HepG2 (cell line): ENCODE data around the gene HSPA13. TPM values are rescaled to one million over a fixed set of nuclear protein-coding genes. Genes with fewer than 3 reads are reported as not detected.
A peak's percentile ranks its signal among the peaks of the same experiment; 100 is the strongest.

Source experiments
- BORCS8-MEF2B ChIP-seq: sonication (generic); formaldehyde crosslinking; IDR thresholded peaks from 2 replicates; pipeline ENCODE4 v1.8.0; 2022; ENCODE audit warnings: mild to moderate bottlenecking, missing genetic modification reagents
- CBX2 ChIP-seq, 2 experiments: fragments of 200-600 bp in 1 of 2; sonication (generic); formaldehyde crosslinking in 1 of 2; IDR thresholded peaks; 2 replicates each; pipeline versions ENCODE4 v1.7.0 to v1.8.1; 2018 to 2022; ENCODE audit warnings: low read depth in 2 of 2, low read length in 1 of 2, mild to moderate bottlenecking in 1 of 2, missing genetic modification reagents in 1 of 2
- FIP1L1 ChIP-seq: fragments of 200-400 bp; formaldehyde crosslinking; IDR thresholded peaks from 2 replicates; pipeline ENCODE4 v1.6.1; 2018; ENCODE audit warnings: low read depth, mild to moderate bottlenecking, low read length, moderate library complexity, borderline replicate concordance; ENCODE audit not compliant: insufficient read depth
- HIVEP1 ChIP-seq: sonication (generic); formaldehyde crosslinking; IDR thresholded peaks from 2 replicates; pipeline ENCODE4 v1.4.0; 2020; ENCODE audit warnings: mild to moderate bottlenecking, missing genetic modification reagents
- HNRNPH1 ChIP-seq: fragments of 200-400 bp; formaldehyde crosslinking; optimal IDR thresholded peaks from 2 replicates; pipeline ENCODE3; 2017; ENCODE audit warnings: mild to moderate bottlenecking, low read depth, low read length
- MTF1 ChIP-seq: sonication (generic); formaldehyde crosslinking; IDR thresholded peaks from 2 replicates; pipeline ENCODE4 v1.5.0; 2020; ENCODE audit warnings: missing genetic modification reagents
- PHB2 ChIP-seq: fragments of 450-650 bp; IDR thresholded peaks from 2 replicates; pipeline ENCODE4 v1.6.1; 2018; ENCODE audit not compliant: partially characterized antibody
- REPIN1 ChIP-seq: sonication (generic); formaldehyde crosslinking; IDR thresholded peaks from 2 replicates; pipeline ENCODE4 v1.8.0; 2022; ENCODE audit warnings: missing genetic modification reagents, low read depth, mild to moderate bottlenecking, borderline replicate concordance
- TAF1 ChIP-seq: sonication (generic); formaldehyde crosslinking; IDR thresholded peaks from 2 replicates; pipeline ENCODE4 v1.4.0; 2020; ENCODE audit warnings: missing genetic modification reagents
- ZBTB49 ChIP-seq: sonication (generic); formaldehyde crosslinking; IDR thresholded peaks from 2 replicates; pipeline ENCODE4 v1.4.0; 2020; ENCODE audit warnings: missing genetic modification reagents, borderline replicate concordance
- ZNF12 ChIP-seq: sonication (generic); formaldehyde crosslinking; IDR thresholded peaks from 2 replicates; pipeline ENCODE4 v1.5.0; 2020; ENCODE audit warnings: missing genetic modification reagents
- ZNF30 ChIP-seq: sonication (generic); formaldehyde crosslinking; IDR thresholded peaks from 2 replicates; pipeline ENCODE4 v1.5.0; 2020; ENCODE audit warnings: mild to moderate bottlenecking, missing genetic modification reagents
- ZNF34 ChIP-seq: sonication (generic); formaldehyde crosslinking; IDR thresholded peaks from 2 replicates; pipeline ENCODE4 v1.4.0; 2020; ENCODE audit warnings: mild to moderate bottlenecking, missing genetic modification reagents, borderline replicate concordance
- ZNF382 ChIP-seq: sonication (generic); formaldehyde crosslinking; IDR thresholded peaks from 2 replicates; pipeline ENCODE4 v1.5.0; 2020; ENCODE audit warnings: missing genetic modification reagents, mild to moderate bottlenecking, borderline replicate concordance
- ZNF383 ChIP-seq: sonication (generic); formaldehyde crosslinking; IDR thresholded peaks from 2 replicates; pipeline ENCODE4 v1.4.0; 2020; ENCODE audit warnings: missing genetic modification reagents, mild to moderate bottlenecking, borderline replicate concordance
- ZNF468 ChIP-seq: sonication (generic); formaldehyde crosslinking; IDR thresholded peaks from 2 replicates; pipeline ENCODE4 v1.8.0; 2022; ENCODE audit warnings: mild to moderate bottlenecking, moderate library complexity, missing genetic modification reagents
- ZNF501 ChIP-seq: sonication (generic); formaldehyde crosslinking; IDR thresholded peaks from 2 replicates; pipeline ENCODE4 v1.5.1; 2020; ENCODE audit warnings: mild to moderate bottlenecking, moderate library complexity, missing genetic modification reagents
- ZNF577 ChIP-seq: sonication (generic); formaldehyde crosslinking; IDR thresholded peaks from 2 replicates; pipeline ENCODE4 v1.4.0; 2020; ENCODE audit warnings: mild to moderate bottlenecking, low read depth, missing genetic modification reagents, borderline replicate concordance
- ZNF720 ChIP-seq: sonication (generic); formaldehyde crosslinking; IDR thresholded peaks from 2 replicates; pipeline ENCODE4 v1.4.0; 2020; ENCODE audit warnings: missing genetic modification reagents
- ZNF83 ChIP-seq: sonication (generic); formaldehyde crosslinking; IDR thresholded peaks from 2 replicates; pipeline ENCODE4 v1.4.0; 2020; ENCODE audit warnings: missing genetic modification reagents, mild to moderate bottlenecking, borderline replicate concordance
- polyA plus RNA-seq, 8 experiments: library from polyadenylated mRNA; depleted of rRNA in 3 of 8; stranded (reverse) in 7 of 8; unstranded in 1 of 8; fragments of >200 nt; fragmentation: Illumina TruSeq in 4 of 8; extraction: Trizol in 4 of 8; gene quantifications; 2 replicates each; pipeline versions ENCODE4 v1.2.1 to v1.2.3, GENCODE V29; 2011 to 2016; ENCODE audit warnings: low read depth in 4 of 8, missing spikeins in 1 of 8, mixed read lengths in 1 of 8; ENCODE audit not compliant: insufficient read depth in 1 of 8
- total RNA-seq, 5 experiments: library from RNA; depleted of rRNA; stranded (reverse); fragments of >200 nt; fragmentation: Illumina TruSeq; extraction: Trizol; gene quantifications; 2 replicates each; pipeline ENCODE4 v1.2.3, GENCODE V29; 2016; ENCODE audit warnings: low read depth in 1 of 5
- TF ChIP-seq, protein P1 (sequence below): sonication (generic); formaldehyde crosslinking; IDR thresholded peaks from 2 replicates; pipeline ENCODE4 v1.4.0; 2020; ENCODE audit warnings: missing genetic modification reagents
- TF ChIP-seq, protein P2 (sequence below): sonication (generic); formaldehyde crosslinking; conservative IDR thresholded peaks from 2 replicates; pipeline ENCODE4 v1.8.0; 2022; ENCODE audit warnings: missing genetic modification reagents
- TF ChIP-seq, protein P3 (sequence below): sonication (generic); formaldehyde crosslinking; IDR thresholded peaks from 2 replicates; pipeline ENCODE4 v1.5.0; 2020; ENCODE audit warnings: mild to moderate bottlenecking, missing genetic modification reagents, moderate library complexity

Gene HSPA13
- total and polyA plus RNA-seq, 2 of the 13 experiments (the other 11 are each of a cell fraction or from before 2014, with no cell fraction given): 21.2 to 28.4 TPM

- TF ChIP-seq, protein P1, sequence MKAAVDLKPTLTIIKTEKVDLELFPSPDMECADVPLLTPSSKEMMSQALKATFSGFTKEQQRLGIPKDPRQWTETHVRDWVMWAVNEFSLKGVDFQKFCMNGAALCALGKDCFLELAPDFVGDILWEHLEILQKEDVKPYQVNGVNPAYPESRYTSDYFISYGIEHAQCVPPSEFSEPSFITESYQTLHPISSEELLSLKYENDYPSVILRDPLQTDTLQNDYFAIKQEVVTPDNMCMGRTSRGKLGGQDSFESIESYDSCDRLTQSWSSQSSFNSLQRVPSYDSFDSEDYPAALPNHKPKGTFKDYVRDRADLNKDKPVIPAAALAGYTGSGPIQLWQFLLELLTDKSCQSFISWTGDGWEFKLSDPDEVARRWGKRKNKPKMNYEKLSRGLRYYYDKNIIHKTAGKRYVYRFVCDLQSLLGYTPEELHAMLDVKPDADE (CRISPR knock-in tag): no peak
- TF ChIP-seq PHB2: no peak
- no peak for TF ChIP-seq ZBTB49 (CRISPR knock-in tag)
- TF ChIP-seq TAF1: peak; percentile 64
- TF ChIP-seq CBX2 (IDR thresholded peaks at IDR 0.05; ENCODE audit: low read depth, low read length): no peak
- TF ChIP-seq CBX2 (CRISPR knock-in tag; IDR thresholded peaks at IDR 0.05; ENCODE audit: low read depth): no peak
- TF ChIP-seq ZNF468 (CRISPR knock-in tag): no peak
- no peak for TF ChIP-seq ZNF383 (CRISPR knock-in tag)
- TF ChIP-seq, protein P2, sequence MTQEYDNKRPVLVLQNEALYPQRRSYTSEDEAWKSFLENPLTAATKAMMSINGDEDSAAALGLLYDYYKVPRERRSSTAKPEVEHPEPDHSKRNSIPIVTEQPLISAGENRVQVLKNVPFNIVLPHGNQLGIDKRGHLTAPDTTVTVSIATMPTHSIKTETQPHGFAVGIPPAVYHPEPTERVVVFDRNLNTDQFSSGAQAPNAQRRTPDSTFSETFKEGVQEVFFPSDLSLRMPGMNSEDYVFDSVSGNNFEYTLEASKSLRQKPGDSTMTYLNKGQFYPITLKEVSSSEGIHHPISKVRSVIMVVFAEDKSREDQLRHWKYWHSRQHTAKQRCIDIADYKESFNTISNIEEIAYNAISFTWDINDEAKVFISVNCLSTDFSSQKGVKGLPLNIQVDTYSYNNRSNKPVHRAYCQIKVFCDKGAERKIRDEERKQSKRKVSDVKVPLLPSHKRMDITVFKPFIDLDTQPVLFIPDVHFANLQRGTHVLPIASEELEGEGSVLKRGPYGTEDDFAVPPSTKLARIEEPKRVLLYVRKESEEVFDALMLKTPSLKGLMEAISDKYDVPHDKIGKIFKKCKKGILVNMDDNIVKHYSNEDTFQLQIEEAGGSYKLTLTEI (CRISPR knock-in tag): no peak
- TF ChIP-seq ZNF577 (CRISPR knock-in tag): no peak
- TF ChIP-seq ZNF720 (CRISPR knock-in tag): no peak
- no peak for TF ChIP-seq MTF1 (CRISPR knock-in tag)
- TF ChIP-seq ZNF382: no peak
- no peak for TF ChIP-seq HNRNPH1
- TF ChIP-seq ZNF30 (CRISPR knock-in tag): no peak
- TF ChIP-seq ZNF501: no peak
- no peak for TF ChIP-seq ZNF34 (CRISPR knock-in tag)
- no peak for TF ChIP-seq ZNF83 (CRISPR knock-in tag)
- no peak; the same call in 1 of the 2 replicates for TF ChIP-seq REPIN1
- no peak for TF ChIP-seq FIP1L1
- TF ChIP-seq, protein P3, sequence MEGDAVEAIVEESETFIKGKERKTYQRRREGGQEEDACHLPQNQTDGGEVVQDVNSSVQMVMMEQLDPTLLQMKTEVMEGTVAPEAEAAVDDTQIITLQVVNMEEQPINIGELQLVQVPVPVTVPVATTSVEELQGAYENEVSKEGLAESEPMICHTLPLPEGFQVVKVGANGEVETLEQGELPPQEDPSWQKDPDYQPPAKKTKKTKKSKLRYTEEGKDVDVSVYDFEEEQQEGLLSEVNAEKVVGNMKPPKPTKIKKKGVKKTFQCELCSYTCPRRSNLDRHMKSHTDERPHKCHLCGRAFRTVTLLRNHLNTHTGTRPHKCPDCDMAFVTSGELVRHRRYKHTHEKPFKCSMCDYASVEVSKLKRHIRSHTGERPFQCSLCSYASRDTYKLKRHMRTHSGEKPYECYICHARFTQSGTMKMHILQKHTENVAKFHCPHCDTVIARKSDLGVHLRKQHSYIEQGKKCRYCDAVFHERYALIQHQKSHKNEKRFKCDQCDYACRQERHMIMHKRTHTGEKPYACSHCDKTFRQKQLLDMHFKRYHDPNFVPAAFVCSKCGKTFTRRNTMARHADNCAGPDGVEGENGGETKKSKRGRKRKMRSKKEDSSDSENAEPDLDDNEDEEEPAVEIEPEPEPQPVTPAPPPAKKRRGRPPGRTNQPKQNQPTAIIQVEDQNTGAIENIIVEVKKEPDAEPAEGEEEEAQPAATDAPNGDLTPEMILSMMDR (CRISPR knock-in tag): no peak
- no peak for TF ChIP-seq HIVEP1
- TF ChIP-seq BORCS8-MEF2B (CRISPR knock-in tag): no peak; the same call in 1 of the 2 replicates
- TF ChIP-seq ZNF12 (CRISPR knock-in tag): no peak
These were observed at the start of gene HSPA13 (continued) for GRCh38 chr21:14382835-14383595.
